HG03196 (cell line): ENCODE measurements around the gene IL12A.
A peak's percentile ranks its signal among the peaks of the same experiment; 100 is the strongest.

Experiments used
- ATAC-seq: cut with Tn5 transposase; IDR thresholded peaks from one replicate; pipeline ENCODE4 v1.9.1; 2021; ENCODE audit not compliant: unreplicated experiment

IL12A gene

DNA sequence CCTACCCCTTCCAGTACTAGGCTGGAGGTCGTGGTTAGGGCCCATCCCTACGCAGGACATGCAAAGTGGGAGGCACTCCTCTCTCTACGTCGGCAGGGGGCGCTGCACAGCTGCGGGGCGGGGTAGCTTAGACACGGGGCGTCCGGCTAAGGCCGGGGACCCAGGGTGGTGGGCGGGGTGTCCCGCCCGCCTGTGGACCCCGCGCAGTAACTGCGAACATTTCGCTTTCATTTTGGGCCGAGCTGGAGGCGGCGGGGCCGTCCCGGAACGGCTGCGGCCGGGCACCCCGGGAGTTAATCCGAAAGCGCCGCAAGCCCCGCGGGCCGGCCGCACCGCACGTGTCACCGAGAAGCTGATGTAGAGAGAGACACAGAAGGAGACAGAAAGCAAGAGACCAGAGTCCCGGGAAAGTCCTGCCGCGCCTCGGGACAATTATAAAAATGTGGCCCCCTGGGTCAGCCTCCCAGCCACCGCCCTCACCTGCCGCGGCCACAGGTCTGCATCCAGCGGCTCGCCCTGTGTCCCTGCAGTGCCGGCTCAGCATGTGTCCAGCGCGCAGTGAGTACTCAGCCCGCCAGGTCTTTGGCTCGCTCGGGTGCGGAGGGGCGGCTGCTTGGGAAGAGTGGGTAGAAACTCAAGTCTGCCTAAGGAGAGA, at the start of gene IL12A:
IL12A (plus strand) TSS at position 219 of the 655 bp plus-strand sequence.
- peak; percentile 95 for ATAC-seq

GRCh38 chr3:159941038-159942000, 47.3 kb upstream of the IL12A start:
- ATAC-seq: peak; percentile 56

GRCh38 chr3:159944781-159945180, 43.9 kb upstream of the IL12A start:
- no peak for ATAC-seq

DNA sequence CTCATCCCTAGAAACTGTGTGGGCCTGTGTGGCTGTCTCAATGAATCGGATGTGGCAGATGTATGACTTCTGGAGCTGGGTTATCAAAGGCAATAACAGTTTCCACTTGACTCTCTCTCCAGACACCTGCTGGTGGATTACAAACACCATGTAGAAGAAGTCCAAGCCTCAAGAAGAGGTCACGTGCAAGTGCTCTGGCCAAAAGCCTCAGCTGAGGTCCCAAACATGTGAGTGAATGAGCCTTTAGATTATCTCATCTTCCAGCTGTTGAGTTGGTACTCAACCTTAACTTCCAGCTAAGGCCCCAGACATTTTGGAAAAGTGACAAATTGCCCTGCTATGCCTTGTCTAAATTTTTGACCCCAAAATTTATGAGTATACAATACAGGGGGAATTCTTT, 42.7 kb upstream of the IL12A start:
- no peak for ATAC-seq

DNA sequence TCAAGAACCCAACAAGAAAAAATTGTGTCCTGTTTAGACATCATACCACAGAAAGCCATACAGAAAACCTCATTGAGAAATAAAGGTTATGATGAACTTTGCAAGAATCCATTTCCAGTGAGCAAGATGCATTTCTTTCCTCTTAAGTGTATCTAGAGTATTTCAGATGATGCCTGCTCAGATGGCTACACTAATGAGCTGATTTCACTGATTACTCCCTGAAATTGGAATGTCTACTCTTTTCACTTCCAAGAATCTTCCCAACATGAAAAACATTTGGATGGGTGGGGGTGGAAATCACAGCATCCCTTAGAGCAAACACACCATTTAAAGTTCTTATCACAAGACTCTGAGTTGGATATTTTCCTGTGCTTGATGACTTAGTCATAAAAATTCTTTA, 41.4 kb upstream of the IL12A start:
- no peak for ATAC-seq

DNA sequence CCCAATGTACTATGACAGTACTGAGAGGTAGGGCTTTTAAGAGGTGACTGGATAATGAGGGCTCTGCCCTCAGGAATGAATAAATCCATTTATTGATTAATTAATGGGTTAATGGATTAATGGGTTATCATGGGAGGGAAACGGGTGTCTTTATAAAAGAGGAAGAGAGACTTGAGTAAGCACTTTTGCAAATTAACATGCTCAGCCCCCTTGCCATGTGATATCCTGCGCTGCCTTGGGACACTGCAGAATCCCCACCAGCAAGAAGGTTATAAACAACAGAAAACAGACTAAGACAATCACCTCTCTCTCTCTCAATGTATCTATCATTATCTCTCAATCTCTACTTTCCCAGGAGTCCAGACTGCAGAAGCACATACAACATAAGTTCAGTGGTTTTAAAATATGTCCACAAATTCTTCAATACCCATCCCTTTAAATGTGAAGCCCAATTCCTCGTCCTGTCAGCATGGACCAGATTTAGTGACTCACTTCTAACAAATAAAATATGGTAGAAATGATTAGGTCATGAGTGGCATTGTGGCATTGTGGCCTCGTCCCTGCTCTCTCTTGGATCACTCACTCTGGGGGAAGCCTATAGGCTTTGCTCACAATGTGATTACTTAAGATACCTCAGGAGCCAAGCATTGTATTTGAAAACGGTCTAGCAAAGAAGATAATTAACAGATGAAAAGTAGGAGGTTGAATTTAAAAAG, 40.0 kb upstream of the IL12A start:
- no peak for ATAC-seq

GRCh38 chr3:159950156-159950898, 38.3 kb upstream of the IL12A start:
- peak; percentile 84 for ATAC-seq

GRCh38 chr3:159951540-159951939, 37.1 kb upstream of the IL12A start:
- no peak for ATAC-seq

- ATAC-seq: no peak
These were observed 35.1 kb upstream of the IL12A start for GRCh38 chr3:159953325-159954085.

DNA sequence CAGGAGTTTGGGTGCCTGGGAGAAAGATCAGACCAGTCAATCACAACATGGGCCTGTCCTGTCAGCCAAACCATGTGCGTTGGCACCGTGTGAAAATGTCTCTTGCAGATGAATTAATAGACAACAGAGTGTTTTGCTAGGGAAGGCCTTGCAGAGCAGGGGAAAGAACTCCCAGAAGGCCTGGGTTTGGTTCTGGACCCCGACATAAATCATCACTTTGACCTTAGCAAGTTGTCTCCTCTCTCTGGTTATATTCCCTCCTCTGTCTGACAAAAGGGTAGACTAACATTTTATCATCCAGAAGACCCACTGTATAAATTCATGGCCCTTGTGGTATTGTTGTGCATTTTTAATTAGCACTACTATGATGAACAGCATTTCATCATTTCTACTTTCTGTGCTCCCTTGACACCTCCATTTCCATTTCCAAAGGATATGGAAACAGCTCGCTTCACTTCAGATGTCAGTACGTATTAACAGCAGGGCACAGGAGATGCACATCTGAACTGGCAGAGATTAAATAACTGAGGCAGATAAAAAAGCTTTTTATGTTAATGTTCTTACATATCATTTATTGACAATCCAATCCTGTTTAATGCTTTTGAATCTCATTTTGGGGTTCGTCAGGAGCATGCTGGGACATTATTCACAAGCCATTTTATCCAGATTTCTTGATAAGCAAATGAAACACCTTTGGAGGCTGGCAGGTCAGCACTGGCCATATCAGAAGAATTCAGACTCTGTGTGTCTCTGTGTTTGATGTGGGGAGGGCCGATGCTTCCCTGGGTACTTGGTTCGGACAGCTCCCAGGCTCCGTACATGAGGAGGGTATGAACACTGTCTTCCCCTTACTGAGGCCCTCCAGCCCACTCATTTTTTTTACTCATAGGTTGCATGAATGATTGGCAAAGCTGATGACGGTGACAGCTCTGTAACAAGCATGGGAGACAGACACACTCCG, 28.2 kb upstream of the IL12A start:
- ATAC-seq: no peak

GRCh38 chr3:159964166-159964973, 24.3 kb upstream of the IL12A start:
- ATAC-seq: peak; percentile 100

- no peak for ATAC-seq
These were observed 17.3 kb upstream of the IL12A start for GRCh38 chr3:159971311-159971710.

- ATAC-seq: no peak
These were observed 11.3 kb upstream of the IL12A start for GRCh38 chr3:159977295-159977694.

DNA sequence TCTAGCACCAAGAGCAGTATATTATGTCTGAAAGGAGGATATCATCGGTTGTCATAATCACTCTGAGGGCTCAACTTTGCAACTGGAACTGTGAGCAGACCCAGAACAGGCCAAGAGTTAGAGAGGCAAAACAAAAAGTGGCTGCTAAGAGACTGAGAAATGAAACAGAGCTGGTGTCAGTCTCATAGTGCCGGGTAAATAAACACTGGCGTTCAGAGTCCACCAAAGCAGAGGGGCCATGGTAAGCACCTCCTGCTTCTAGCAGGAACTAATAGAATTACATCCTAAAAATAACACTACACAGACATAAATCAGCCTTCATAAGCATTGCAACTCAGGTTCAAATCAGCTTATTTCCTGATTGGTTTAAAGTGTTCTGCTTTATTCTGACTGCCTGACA, 10.3 kb upstream of the IL12A start:
- ATAC-seq: peak; percentile 86

- ATAC-seq: no peak
These were observed 9.5 kb upstream of the IL12A start for GRCh38 chr3:159978918-159979703.

- no peak for ATAC-seq
These were observed 6.1 kb upstream of the IL12A start for GRCh38 chr3:159982442-159982974.

DNA sequence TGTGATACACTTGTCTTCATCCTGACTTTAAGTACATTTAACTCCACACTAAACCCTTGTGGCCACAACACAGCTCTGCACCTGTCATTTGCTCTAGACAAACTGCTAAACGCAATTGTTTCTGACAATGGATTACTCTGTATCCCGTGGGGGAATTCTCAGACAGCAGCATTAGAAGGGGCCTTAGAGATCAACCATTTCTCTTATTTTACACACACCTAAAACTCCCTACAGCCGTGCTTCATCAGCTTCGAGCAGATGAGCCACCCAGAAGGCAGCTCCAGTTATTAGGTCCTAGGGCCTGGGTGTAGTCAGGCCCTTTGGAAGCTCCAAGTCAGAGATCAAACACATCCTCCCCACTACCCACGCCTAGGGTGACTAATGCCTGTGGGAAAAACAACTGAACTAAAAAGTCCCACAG, 1.3 kb upstream of the IL12A start:
- no peak for ATAC-seq
